Measurements from ENCODE around the gene UBA6. TPM values are rescaled to one million over a fixed set of nuclear protein-coding genes. Genes with fewer than 3 reads are reported as not detected.

The UBA6 gene
- total RNA-seq, 1 experiment from 2014 or later, result 64.7 TPM

- DNase-seq (ENCODE audit: extremely low read depth, low read depth), result no peak
Observed at GRCh38 chr4:67581913-67582312, 119.0 kb downstream of the UBA6 start.

DNA sequence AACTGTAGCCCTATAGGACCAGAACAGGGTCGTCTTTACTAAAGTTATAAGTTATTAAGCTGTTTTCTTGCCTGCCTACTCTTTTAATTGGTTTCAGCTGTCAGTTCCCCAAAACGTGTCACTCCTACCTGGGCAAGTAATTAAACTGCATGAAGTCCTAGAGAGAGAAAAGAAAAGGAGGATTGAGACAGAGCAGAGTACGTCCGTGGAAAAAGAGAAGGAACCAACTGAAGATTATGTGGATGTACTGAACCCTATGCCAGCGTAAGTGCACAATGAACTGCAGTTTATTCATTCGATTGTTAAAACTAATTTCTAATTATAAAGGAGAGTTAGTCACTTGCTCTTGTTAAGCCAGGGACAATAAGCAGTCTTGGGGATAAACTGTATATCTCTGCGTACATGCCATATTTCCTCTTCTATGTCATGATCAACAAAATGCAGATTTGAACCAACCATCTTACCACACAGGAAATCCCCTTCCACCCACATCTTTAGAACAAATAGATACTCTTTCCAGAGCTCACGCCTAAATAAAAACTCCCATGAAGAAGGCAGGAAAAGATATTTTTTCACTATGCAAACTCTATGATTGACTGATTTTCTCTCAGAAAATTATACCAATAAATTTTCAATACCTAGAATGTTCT lies 119.6 kb downstream of the UBA6 start:
- no peak for DNase-seq (ENCODE audit: extremely low read depth, low read depth)

- no peak for DNase-seq (ENCODE audit: extremely low read depth, low read depth)
Observed at GRCh38 chr4:67580577-67580976, 120.4 kb downstream of the UBA6 start.

GRCh38 chr4:67576538-67576937 lies 124.4 kb downstream of the UBA6 start:
- DNase-seq (ENCODE audit: extremely low read depth, low read depth), result no peak

DNA sequence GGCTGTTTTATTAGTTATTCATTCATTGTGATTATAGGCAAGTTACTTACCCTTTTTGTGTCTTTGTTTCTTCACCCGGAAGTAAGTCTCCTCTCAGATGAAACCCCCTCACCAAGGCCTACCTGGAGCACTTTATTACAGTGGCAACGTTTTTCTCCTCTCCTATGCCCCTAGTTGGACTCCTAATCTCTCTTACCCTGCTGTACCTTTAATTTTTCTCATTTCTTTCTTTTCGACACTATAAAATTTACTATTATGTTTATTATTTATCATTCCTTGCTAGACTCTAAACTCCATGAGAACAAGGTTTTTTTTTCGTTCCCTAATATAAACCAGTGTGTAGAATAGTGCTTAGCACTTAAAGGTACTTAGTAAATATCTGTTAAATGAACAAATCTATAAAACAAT lies 124.9 kb downstream of the UBA6 start:
- DNase-seq (ENCODE audit: extremely low read depth, low read depth), result no peak

GRCh38 chr4:67575232-67576058 lies 125.5 kb downstream of the UBA6 start:
- DNase-seq (ENCODE audit: extremely low read depth, low read depth), result no peak

DNA sequence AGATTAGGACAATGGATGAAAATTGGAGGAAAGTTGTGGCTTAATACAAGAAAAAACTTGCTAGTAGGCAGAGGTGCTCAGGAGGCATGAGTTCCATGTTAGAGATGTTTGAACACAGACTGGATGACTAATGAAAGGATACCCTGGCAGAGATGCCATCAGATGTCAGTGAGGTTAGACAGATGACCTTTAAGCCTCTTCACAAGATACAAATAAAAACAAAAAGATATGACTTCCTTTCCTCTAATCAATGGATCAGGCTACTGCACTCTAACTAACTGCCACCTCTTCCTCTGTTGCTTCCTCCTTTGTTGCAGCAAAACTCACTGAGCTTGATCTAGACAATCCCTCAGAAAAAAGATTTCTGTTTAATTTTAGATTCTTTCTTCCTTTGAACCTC lies 127.8 kb downstream of the UBA6 start:
- DNase-seq (ENCODE audit: extremely low read depth, low read depth), result no peak

GRCh38 chr4:67571975-67572374 lies 129.0 kb downstream of the UBA6 start:
- no peak for DNase-seq (ENCODE audit: extremely low read depth, low read depth)

- DNase-seq (ENCODE audit: extremely low read depth, low read depth), result no peak
Observed at GRCh38 chr4:67570537-67570936, 130.4 kb downstream of the UBA6 start.

GRCh38 chr4:67568820-67569219 lies 132.1 kb downstream of the UBA6 start:
- no peak for DNase-seq (ENCODE audit: extremely low read depth, low read depth)

GRCh38 chr4:67566335-67566734 lies 134.6 kb downstream of the UBA6 start:
- DNase-seq (ENCODE audit: extremely low read depth, low read depth), result no peak

DNA sequence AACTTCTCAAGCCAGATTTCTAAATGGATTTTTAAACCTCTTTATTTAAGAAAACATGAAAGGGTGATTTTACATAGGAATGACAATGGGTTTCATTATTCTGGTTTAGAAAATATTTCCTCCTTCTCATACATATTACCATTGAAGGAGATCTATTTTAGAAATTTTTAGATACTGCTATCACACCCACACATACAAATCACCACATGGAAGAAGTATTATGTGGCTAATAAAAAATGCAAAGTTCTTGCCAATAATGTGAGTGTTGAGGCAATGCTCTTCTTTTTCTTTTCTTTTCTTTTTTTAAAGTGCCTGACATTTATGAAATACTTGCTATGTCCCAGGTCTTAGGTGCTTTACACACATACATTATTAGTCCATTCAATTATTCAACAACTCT lies 135.7 kb downstream of the UBA6 start:
- no peak for DNase-seq (ENCODE audit: extremely low read depth, low read depth)

Small RNA genes lying within 50 kb of the gene (small RNA-seq; reads per million reads assigned to genes)
- 0 reads per million in 2 experiments for gene AC096720.1
- gene RF00091, result 0 reads per million in 2 experiments

Other genes starting within 250 kb of the UBA6 start
- 8.6 and 13.9 TPM in 2 replicates for gene CENPC, start 155.7 kb downstream of the UBA6 start, total RNA-seq (2014; rRNA removed; shearing (Covaris generic))
- not detected in 2 replicates for gene STAP1, start 142.4 kb downstream of the UBA6 start, total RNA-seq (2014; rRNA removed; shearing (Covaris generic))
- not detected in 2 replicates for gene GNRHR, start 53.2 kb upstream of the UBA6 start, total RNA-seq (2014; rRNA removed; shearing (Covaris generic))
- gene TMPRSS11D, start 182.8 kb upstream of the UBA6 start, total RNA-seq (2014; rRNA removed; shearing (Covaris generic)), result not detected in 2 replicates

Data from NCI-H460 (cell line).